Gastrocnemius medialis (tissue), 4 donors: Measurements from ENCODE around the gene P2RY11.

Experiments
- CTCF ChIP-seq, 5 experiments: fragments of 450-650 bp in 3 of 5; fragments of 200-600 bp in 2 of 5; sonication (generic) in 2 of 5; IDR thresholded peaks in 4 of 5; conservative IDR thresholded peaks in 1 of 5; 1 replicate in 4 of 5; 2 replicates in 1 of 5; pipeline ENCODE4 v1.5.1; 2016 to 2019; ENCODE audit warnings: antibody characterized with exemption in 5 of 5, mild to moderate bottlenecking in 3 of 5, moderate library complexity in 3 of 5
- POLR2A ChIP-seq, 2 donors: fragments of 450-650 bp; IDR thresholded peaks; one replicate each; pipeline ENCODE4 v1.6.1; 2017; ENCODE audit warnings: antibody characterized with exemption in 2 of 2, mild to moderate bottlenecking in 2 of 2, moderate library complexity in 2 of 2

GRCh38 chr19:10110972-10111317, 548 bp upstream of the P2RY11 start:
- TF ChIP-seq CTCF (IDR thresholded peaks at IDR 0.05 in 4 of 5, conservative IDR thresholded peaks at IDR 0.05 in 1 of 5) (no peak), POLR2A (IDR thresholded peaks at IDR 0.05) (no peak)
